Nephron (organoid): ENCODE data around the gene ZNF620.

ENCODE experiments used
- H3K27ac Mint-ChIP-seq, 3 experiments: 2 replicates each; pipeline ENCODE4 v1.8.0; 2020; ENCODE audit warnings: mixed read lengths in 3 of 3, mild to moderate bottlenecking in 2 of 3, moderate library complexity in 1 of 3
- H3K27me3 Mint-ChIP-seq: 2 replicates; pipeline ENCODE4 v1.8.0; 2021; ENCODE audit warnings: low read depth, mild to moderate bottlenecking, moderate library complexity, mixed read lengths
- H3K36me3 Mint-ChIP-seq: 2 replicates; pipeline ENCODE4 v1.8.0; 2020; ENCODE audit warnings: low read depth, mixed read lengths
- H3K4me1 Mint-ChIP-seq: 2 replicates; pipeline ENCODE4 v1.8.0; 2020; ENCODE audit warnings: mixed read lengths
- H3K4me3 Mint-ChIP-seq, 3 experiments: 2 replicates each; pipeline ENCODE4 v1.8.0; 2020; ENCODE audit warnings: mild to moderate bottlenecking in 3 of 3, mixed read lengths in 3 of 3, moderate library complexity in 2 of 3
- H3K9me3 Mint-ChIP-seq: 2 replicates; pipeline ENCODE4 v1.8.0; 2020; ENCODE audit warnings: mixed read lengths
- CTCF ChIP-seq, 3 experiments: fragments of 200-600 bp; sonication (generic); IDR thresholded peaks; one replicate each; pipeline ENCODE4 v1.5.0; 2021; ENCODE audit warnings: antibody characterized with exemption in 3 of 3; ENCODE audit not compliant: unreplicated experiment in 3 of 3

The ZNF620 gene

GRCh38 chr3:40511031-40511718 is 5.3 kb downstream of the ZNF620 start:
- no peak overlapping the region for H3K4me3 Mint-ChIP-seq
- H3K4me1 Mint-ChIP-seq, result peaks cover 8% of the 10 kb centered on the region
- H3K9me3 Mint-ChIP-seq, result no peaks in the 10 kb centered on the region
- no peak overlapping the region for H3K27ac Mint-ChIP-seq
- TF ChIP-seq CTCF (IDR thresholded peaks at IDR 0.05; ENCODE audit: unreplicated experiment in 3 of 3), result no peak
- no peaks in the 10 kb centered on the region for H3K27me3 Mint-ChIP-seq
- H3K36me3 Mint-ChIP-seq, result peaks cover 61% of the 10 kb centered on the region

DNA sequence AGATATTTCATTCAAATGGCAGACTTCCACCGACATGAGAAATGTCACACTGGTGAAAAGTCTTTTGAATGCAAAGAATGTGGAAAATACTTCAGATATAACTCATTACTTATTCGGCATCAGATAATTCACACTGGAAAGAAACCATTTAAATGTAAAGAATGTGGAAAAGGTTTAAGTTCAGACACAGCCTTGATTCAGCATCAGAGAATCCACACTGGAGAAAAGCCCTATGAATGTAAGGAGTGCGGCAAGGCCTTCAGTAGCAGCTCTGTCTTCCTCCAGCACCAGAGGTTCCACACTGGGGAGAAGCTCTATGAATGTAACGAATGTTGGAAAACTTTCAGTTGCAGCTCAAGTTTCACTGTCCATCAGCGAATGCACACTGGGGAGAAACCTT is 10.4 kb downstream of the ZNF620 start:
- no peaks in the 10 kb centered on the region for H3K4me1 Mint-ChIP-seq
- H3K9me3 Mint-ChIP-seq, result no peaks in the 10 kb centered on the region
- H3K36me3 Mint-ChIP-seq, result peaks cover 55% of the 10 kb centered on the region
- no peaks in the 10 kb centered on the region for H3K27me3 Mint-ChIP-seq
- H3K27ac Mint-ChIP-seq, result no peak overlapping the region
- no peak overlapping the region for H3K4me3 Mint-ChIP-seq
- no peak for TF ChIP-seq CTCF (IDR thresholded peaks at IDR 0.05; ENCODE audit: unreplicated experiment in 3 of 3)

- no peak overlapping the region for H3K4me3 Mint-ChIP-seq
- no peak for TF ChIP-seq CTCF (IDR thresholded peaks at IDR 0.05; ENCODE audit: unreplicated experiment in 3 of 3)
- no peak overlapping the region for H3K27ac Mint-ChIP-seq
- H3K4me1 Mint-ChIP-seq, result no peaks in the 10 kb centered on the region
- no peaks in the 10 kb centered on the region for H3K27me3 Mint-ChIP-seq
- H3K36me3 Mint-ChIP-seq, result peaks cover 46% of the 10 kb centered on the region
- no peaks in the 10 kb centered on the region for H3K9me3 Mint-ChIP-seq
Observed at GRCh38 chr3:40518067-40518466, 12.2 kb downstream of the ZNF620 start.

DNA sequence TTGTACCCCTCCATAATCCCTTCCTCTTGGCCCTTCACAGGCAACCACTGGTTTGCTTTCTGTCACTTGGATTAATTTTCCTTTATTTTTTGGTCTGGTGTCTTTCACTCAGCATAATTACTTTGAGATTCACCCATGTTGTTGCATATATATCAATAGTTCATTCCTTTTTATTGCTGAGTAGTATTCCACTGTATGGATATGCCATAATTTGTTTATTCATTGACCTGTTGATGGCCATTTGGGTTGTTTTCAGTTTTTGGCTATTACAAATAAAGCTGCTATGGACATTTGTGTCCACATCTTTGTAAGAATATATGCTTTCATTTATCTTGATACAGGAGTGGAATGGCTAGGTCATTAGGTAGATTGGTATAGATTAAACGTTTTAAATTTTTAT is 13.0 kb downstream of the ZNF620 start:
- H3K27me3 Mint-ChIP-seq, result no peaks in the 10 kb centered on the region
- TF ChIP-seq CTCF (IDR thresholded peaks at IDR 0.05; ENCODE audit: unreplicated experiment in 3 of 3), result no peak
- H3K9me3 Mint-ChIP-seq, result no peaks in the 10 kb centered on the region
- no peak overlapping the region for H3K4me3 Mint-ChIP-seq
- no peak overlapping the region for H3K27ac Mint-ChIP-seq
- H3K36me3 Mint-ChIP-seq, result peaks cover 42% of the 10 kb centered on the region
- H3K4me1 Mint-ChIP-seq, result no peaks in the 10 kb centered on the region

DNA sequence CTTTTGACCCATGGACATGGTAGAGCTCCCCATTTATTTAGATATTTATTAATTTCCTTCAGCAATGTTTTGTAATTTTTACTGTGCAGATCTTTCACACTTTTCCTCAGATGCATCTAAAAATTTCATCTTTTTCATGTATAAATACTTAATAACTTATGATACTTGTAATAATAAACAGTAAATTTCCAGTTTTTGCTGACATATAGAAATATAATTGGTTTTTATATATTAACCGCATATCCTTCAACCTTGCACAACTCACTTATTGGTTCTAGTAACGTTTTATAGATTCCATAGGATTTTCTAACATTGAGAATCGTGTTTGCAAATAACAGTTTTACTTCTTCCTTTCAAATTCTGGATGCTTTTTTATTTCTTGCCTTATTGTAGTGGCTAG is 15.4 kb downstream of the ZNF620 start:
- no peak overlapping the region for H3K27ac Mint-ChIP-seq
- no peaks in the 10 kb centered on the region for H3K27me3 Mint-ChIP-seq

More for the DNA sequence above, 15.4 kb downstream of the ZNF620 start:
- no peaks in the 10 kb centered on the region for H3K9me3 Mint-ChIP-seq
- peaks cover 10% of the 10 kb centered on the region for H3K4me1 Mint-ChIP-seq
- peak overlapping the region in 1 of 3 experiments; percentile 18 for H3K4me3 Mint-ChIP-seq
- TF ChIP-seq CTCF (IDR thresholded peaks at IDR 0.05; ENCODE audit: unreplicated experiment in 3 of 3), result no peak
- H3K36me3 Mint-ChIP-seq, result peaks cover 23% of the 10 kb centered on the region
